Uterine smooth muscle cell (primary cell): ENCODE data around the gene WDR45. TPM values are rescaled to one million over a fixed set of nuclear protein-coding genes. Genes with fewer than 3 reads are reported as not detected.

ENCODE experiments used
- total RNA-seq: library from RNA; depleted of rRNA; stranded (reverse); fragments of >200 nt; gene quantifications from 2 replicates; pipeline ENCODE4 v1.2.3, GENCODE V29; 2014

The WDR45 gene
- 30.1 and 39.6 TPM in 2 replicates for total RNA-seq

GRCh38 chrX:49079489-49080428 lies at the start of gene WDR45:
WDR45 (minus strand) TSS chrX:49079887; CDS start chrX:49078095, 1,792 bp downstream.

GRCh38 chrX:49073601-49074575 lies 5.8 kb downstream of the WDR45 start, which contains the start of gene PRAF2:
PRAF2 (minus strand) TSS chrX:49074002; CDS start chrX:49073987, 15 bp downstream.

GRCh38 chrX:49058794-49059193 lies 20.9 kb downstream of the WDR45 start, which contains the start of gene CCDC120:
CCDC120 (plus strand) TSS chrX:49058999; CDS start chrX:49062042, 3,043 bp downstream.

GRCh38 chrX:49043220-49043986 lies 36.3 kb downstream of the WDR45 start, which contains the start of gene TFE3:
TFE3 (minus strand) TSS chrX:49043357; CDS start chrX:49043226, 131 bp downstream.

Other genes starting within 250 kb of the WDR45 start
- gene PCSK1N, start 244.3 kb downstream of the WDR45 start, total RNA-seq: 2.9 TPM in 1 of 2 replicates, not detected in the other
- gene TIMM17B, start 182.1 kb downstream of the WDR45 start, total RNA-seq: 36.4 and 39.3 TPM in 2 replicates
- 61.5 and 89.0 TPM in 2 replicates for gene PQBP1, start 182.0 kb downstream of the WDR45 start, total RNA-seq
- gene SLC35A2, start 168.2 kb downstream of the WDR45 start, total RNA-seq: 13.9 and 14.6 TPM in 2 replicates
- 6.2 and 7.0 TPM in 2 replicates for gene PIM2, start 160.9 kb downstream of the WDR45 start, total RNA-seq
- 37.0 and 40.7 TPM in 2 replicates for gene OTUD5, start 122.3 kb downstream of the WDR45 start, total RNA-seq
- 0.33 and 1.2 TPM in 2 replicates for gene KCND1, start 108.0 kb downstream of the WDR45 start, total RNA-seq
- gene GRIPAP1, start 77.6 kb downstream of the WDR45 start, total RNA-seq: 23.1 and 29.9 TPM in 2 replicates
- 42.5 and 42.7 TPM in 2 replicates for gene TFE3, start 36.5 kb downstream of the WDR45 start, total RNA-seq
- gene CCDC120, start 20.9 kb downstream of the WDR45 start, total RNA-seq: 0.11 and 0.37 TPM in 2 replicates
- gene PRAF2, start 5.9 kb downstream of the WDR45 start, total RNA-seq: 6.6 and 9.1 TPM in 2 replicates
- 18.2 and 25.7 TPM in 2 replicates for gene GPKOW, start 43.8 kb upstream of the WDR45 start, total RNA-seq
- 1.4 and 2.4 TPM in 2 replicates for gene MAGIX, start 82.9 kb upstream of the WDR45 start, total RNA-seq
- gene PLP2, start 92.0 kb upstream of the WDR45 start, total RNA-seq: 16.0 and 17.7 TPM in 2 replicates
- 5.3 and 5.9 TPM in 2 replicates for gene PRICKLE3, start 106.5 kb upstream of the WDR45 start, total RNA-seq
- 0.12 and 0.33 TPM in 2 replicates for gene SYP, start 120.3 kb upstream of the WDR45 start, total RNA-seq
- gene CACNA1F, start 153.5 kb upstream of the WDR45 start, total RNA-seq: under 0.01 TPM in 1 of 2 replicates, not detected in the other
- gene CCDC22, start 155.6 kb upstream of the WDR45 start, total RNA-seq: 8.7 and 10.5 TPM in 2 replicates
- not detected in 2 replicates for gene FOXP3, start 184.8 kb upstream of the WDR45 start, total RNA-seq
- gene PPP1R3F, start 189.9 kb upstream of the WDR45 start, total RNA-seq: 2.4 and 7.5 TPM in 2 replicates
- not detected in 2 replicates for gene GAGE10, start 223.8 kb upstream of the WDR45 start, total RNA-seq
- not detected in 2 replicates for gene GAGE12J, start 242.2 kb upstream of the WDR45 start, total RNA-seq